ENCODE measurements around the gene E2F2. TPM values are rescaled to one million over a fixed set of nuclear protein-coding genes. Genes with fewer than 3 reads are reported as not detected.

E2F2 gene
- total and polyA plus RNA-seq, 2 of the 4 experiments (the other 2 are of a cell fraction) = 0.36 to 0.51 TPM

DNA sequence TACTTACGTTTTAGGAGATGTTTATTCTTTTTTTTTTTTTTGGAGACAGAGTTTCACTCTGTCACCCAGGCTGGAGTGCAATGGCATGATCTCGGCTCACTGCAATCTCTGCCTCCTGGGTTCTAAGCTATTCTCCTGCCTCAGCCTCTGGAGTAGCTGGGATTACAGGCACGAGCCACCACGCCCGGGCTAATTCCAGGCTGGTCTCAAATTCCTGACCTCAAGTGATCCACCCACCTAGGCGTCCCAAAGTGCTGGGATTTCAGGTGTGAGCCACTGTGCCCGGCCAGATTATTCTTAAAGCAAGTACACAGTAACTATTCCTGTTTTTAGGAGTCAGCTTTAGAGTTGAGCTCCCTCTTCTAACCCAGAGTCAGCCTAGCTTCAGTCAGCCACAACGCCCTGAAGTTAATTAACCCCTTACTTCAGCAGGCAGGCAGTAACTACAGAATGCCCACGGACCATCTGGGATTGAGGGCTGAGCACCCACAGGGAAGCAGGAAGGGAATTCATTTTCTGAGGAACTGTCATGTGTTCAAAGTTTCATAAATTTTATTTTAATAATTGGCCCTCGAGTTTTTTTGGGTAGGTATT, 33.6 kb upstream of the E2F2 start:
- Histone ChIP-seq H3K79me1 (ENCODE audit: low read depth in 1 of 2, low read length in 2 of 2) (peaks cover 21 to 46% of the 10 kb centered on the region in 2 experiments; a peak in 3 of 4 replicates), H3K4ac (ENCODE audit: low read depth, low read length) (peak overlapping the region; percentile 96), H3K14ac (replicated peaks; ENCODE audit: low read depth, low read length) (peak overlapping the region; percentile 95), H2BK5ac (ENCODE audit: low read depth, low read length, poor library complexity, severe bottlenecking) (peak overlapping the region; percentile 64), H3K27ac (ENCODE audit: insufficient read depth, low read length) (peak overlapping the region; percentile 78), H4K20me1 (ENCODE audit: insufficient read depth, low read length) (no peaks in the 10 kb centered on the region), H3K23ac (ENCODE audit: low read depth, low read length) (peak overlapping the region; percentile 91), H2AK5ac (ENCODE audit: low read depth, low read length) (peak overlapping the region; percentile 80), H3K56ac (ENCODE audit: extremely low read depth, insufficient read depth, low read length) (no peak overlapping the region; the same call in 1 of the 2 replicates), H2BK120ac (ENCODE audit: low read depth, low read length) (peak overlapping the region; percentile 97), H3K4me2 (ENCODE audit: low read depth, low read length) (no peak overlapping the region), H2BK15ac (ENCODE audit: low read depth, low read length) (peak overlapping the region; percentile 100; the same call in 2 of the 3 replicates), H3K9me3 (ENCODE audit: control insufficient read depth, insufficient read depth, low read length) (no peaks in the 10 kb centered on the region), H4K8ac (ENCODE audit: low read depth in 2 of 2, low read length in 2 of 2) (peak overlapping the region; percentile 57 to 89), H4K5ac (ENCODE audit: low read depth, low read length) (peak overlapping the region; percentile 75; the same call in 1 of the 2 replicates), H3K36me3 (ENCODE audit: control insufficient read depth, insufficient read depth, low read length) (no peaks in the 10 kb centered on the region), H3K18ac (ENCODE audit: low read depth, low read length) (peak overlapping the region; percentile 47), H3K4me1 (ENCODE audit: control insufficient read depth, insufficient read depth, low read length) (peaks cover 39% of the 10 kb centered on the region), H2BK20ac (ENCODE audit: low read depth, low read length) (peak overlapping the region; percentile 90), H4K91ac (ENCODE audit: insufficient read depth, low read depth, low read length) (peak overlapping the region; percentile 97), H3K27me3 (ENCODE audit: control insufficient read depth, insufficient read depth, low read length) (no peaks in the 10 kb centered on the region), H3K4me3 (ENCODE audit: insufficient read depth, low read depth, low read length) (no peak overlapping the region), H2AK9ac (replicated peaks; ENCODE audit: low read depth, low read length, poor library complexity) (no peak overlapping the region), H3K9ac (ENCODE audit: low read depth, low read length) (peak overlapping the region; percentile 64; the same call in 1 of the 2 replicates), H2AFZ (replicated peaks; ENCODE audit: low read length, poor library complexity) (peak overlapping the region; percentile 82), H3K9me1 (ENCODE audit: insufficient read depth, low read length) (peaks cover 15% of the 10 kb centered on the region)
- intact Hi-C loops (cut with micrococcal nuclease) (no loop called here), dilution Hi-C loops (cut with HindIII; ENCODE audit: low sequenced_read_pairs, unreplicated experiment) (no loop called here), in situ Hi-C loops (cut with MboI; ENCODE audit: low sequenced_read_pairs) (no loop called here)
- BruUV-seq (replicated peaks) = no TSS peak
- DNase-seq (no peak), ATAC-seq (ENCODE audit: low read depth) (no peak)
- ChIA-PET POLR2A (ENCODE audit: unreplicated experiment) (no interaction called here), CTCF (interaction anchor here (1.0 to 1.6 kb wide), 2 partner anchors 12 to 70 kb away, joined by 3 to 5 read pairs; no protein-coding TSS in a partner anchor)
- 40% methylated on average over 1 of the region's 10 CpGs; no CpG with 5 or more reads in 1 of the 2 experiments for WGBS, 2 experiments (ENCODE audit: extremely low coverage in 2 of 2, insufficient read length in 1 of 2)
- TF ChIP-seq RFX5 (IDR thresholded peaks at IDR 0.05; ENCODE audit: low read depth, low read length) = no peak
- TF ChIP-seq, protein P1, sequence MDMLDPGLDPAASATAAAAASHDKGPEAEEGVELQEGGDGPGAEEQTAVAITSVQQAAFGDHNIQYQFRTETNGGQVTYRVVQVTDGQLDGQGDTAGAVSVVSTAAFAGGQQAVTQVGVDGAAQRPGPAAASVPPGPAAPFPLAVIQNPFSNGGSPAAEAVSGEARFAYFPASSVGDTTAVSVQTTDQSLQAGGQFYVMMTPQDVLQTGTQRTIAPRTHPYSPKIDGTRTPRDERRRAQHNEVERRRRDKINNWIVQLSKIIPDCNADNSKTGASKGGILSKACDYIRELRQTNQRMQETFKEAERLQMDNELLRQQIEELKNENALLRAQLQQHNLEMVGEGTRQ (IDR thresholded peaks at IDR 0.05; ENCODE audit: low read depth, low read length) = no peak
- no peak for TF ChIP-seq MAZ (IDR thresholded peaks at IDR 0.05; ENCODE audit: borderline replicate concordance, low read depth, low read length)
- no peak for TF ChIP-seq RCOR1 (IDR thresholded peaks at IDR 0.05; ENCODE audit: insufficient replicate concordance, low read length)
- no peak for TF ChIP-seq FOS (IDR thresholded peaks at IDR 0.05; ENCODE audit: low read depth, low read length)
- TF ChIP-seq, protein P2, sequence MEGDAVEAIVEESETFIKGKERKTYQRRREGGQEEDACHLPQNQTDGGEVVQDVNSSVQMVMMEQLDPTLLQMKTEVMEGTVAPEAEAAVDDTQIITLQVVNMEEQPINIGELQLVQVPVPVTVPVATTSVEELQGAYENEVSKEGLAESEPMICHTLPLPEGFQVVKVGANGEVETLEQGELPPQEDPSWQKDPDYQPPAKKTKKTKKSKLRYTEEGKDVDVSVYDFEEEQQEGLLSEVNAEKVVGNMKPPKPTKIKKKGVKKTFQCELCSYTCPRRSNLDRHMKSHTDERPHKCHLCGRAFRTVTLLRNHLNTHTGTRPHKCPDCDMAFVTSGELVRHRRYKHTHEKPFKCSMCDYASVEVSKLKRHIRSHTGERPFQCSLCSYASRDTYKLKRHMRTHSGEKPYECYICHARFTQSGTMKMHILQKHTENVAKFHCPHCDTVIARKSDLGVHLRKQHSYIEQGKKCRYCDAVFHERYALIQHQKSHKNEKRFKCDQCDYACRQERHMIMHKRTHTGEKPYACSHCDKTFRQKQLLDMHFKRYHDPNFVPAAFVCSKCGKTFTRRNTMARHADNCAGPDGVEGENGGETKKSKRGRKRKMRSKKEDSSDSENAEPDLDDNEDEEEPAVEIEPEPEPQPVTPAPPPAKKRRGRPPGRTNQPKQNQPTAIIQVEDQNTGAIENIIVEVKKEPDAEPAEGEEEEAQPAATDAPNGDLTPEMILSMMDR (conservative IDR thresholded peaks at IDR 0.05; ENCODE audit: low read depth, low read length) = no peak
- TF ChIP-seq, protein P3, sequence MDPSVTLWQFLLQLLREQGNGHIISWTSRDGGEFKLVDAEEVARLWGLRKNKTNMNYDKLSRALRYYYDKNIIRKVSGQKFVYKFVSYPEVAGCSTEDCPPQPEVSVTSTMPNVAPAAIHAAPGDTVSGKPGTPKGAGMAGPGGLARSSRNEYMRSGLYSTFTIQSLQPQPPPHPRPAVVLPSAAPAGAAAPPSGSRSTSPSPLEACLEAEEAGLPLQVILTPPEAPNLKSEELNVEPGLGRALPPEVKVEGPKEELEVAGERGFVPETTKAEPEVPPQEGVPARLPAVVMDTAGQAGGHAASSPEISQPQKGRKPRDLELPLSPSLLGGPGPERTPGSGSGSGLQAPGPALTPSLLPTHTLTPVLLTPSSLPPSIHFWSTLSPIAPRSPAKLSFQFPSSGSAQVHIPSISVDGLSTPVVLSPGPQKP (IDR thresholded peaks at IDR 0.05; ENCODE audit: borderline replicate concordance, low read depth, low read length) = no peak
- no peak for TF ChIP-seq MXI1 (IDR thresholded peaks at IDR 0.05; ENCODE audit: borderline replicate concordance, low read depth, low read length)
- no peak for TF ChIP-seq BHLHE40 (IDR thresholded peaks at IDR 0.05; ENCODE audit: low read depth, low read length)
- TF ChIP-seq POLR2A (IDR thresholded peaks at IDR 0.05; ENCODE audit: low read depth, low read length) = no peak
- no peak for TF ChIP-seq SMC3 (IDR thresholded peaks at IDR 0.05; ENCODE audit: low read depth, low read length)
- no peak for TF ChIP-seq CHD1 (IDR thresholded peaks at IDR 0.05; ENCODE audit: low read depth, low read length)
- no peak for TF ChIP-seq RAD21 (IDR thresholded peaks at IDR 0.05; ENCODE audit: low read length)
- TF ChIP-seq CEBPB (IDR thresholded peaks at IDR 0.05; ENCODE audit: low read depth, low read length) = no peak
- TF ChIP-seq MAFK (IDR thresholded peaks at IDR 0.05; ENCODE audit: low read depth, low read length) = no peak

Measured in IMR-90 (cell line).